Psoas muscle (tissue), 8 donors: Measurements from ENCODE around the gene CDC42BPB. TPM values are rescaled to one million over a fixed set of nuclear protein-coding genes. Genes with fewer than 3 reads are reported as not detected.
A peak's percentile ranks its signal among the peaks of the same experiment; 100 is the strongest.

Experiments used
- ATAC-seq, 4 donors: fragments of 200-7000 bp; cut with Tn5 transposase; one replicate each; pipeline ENCODE4 v1.9.1; 2020; ENCODE audit warnings: moderate library complexity in 3 of 4, mild to moderate bottlenecking in 2 of 4
- DNase-seq, 2 donors: peaks; one replicate each; pipeline ENCODE4 v3.0.0-alpha.2; 2020
- H3K27ac ChIP-seq: fragments of 200-600 bp; one replicate; pipeline ENCODE4 v1.8.0; 2022
- H3K27me3 ChIP-seq, 3 donors: fragments of 200-600 bp in 1 of 3; one replicate each; pipeline versions ENCODE4 v1.6.1 to v1.8.0; 2013 to 2022; ENCODE audit warnings: low read length in 2 of 3, mild to moderate bottlenecking in 2 of 3, moderate library complexity in 1 of 3; ENCODE audit not compliant: insufficient read depth in 3 of 3
- H3K36me3 ChIP-seq, 2 donors: fragments of 200-600 bp in 1 of 2; one replicate each; pipeline versions ENCODE4 v1.6.1 to v1.8.0; 2013 to 2022; ENCODE audit warnings: low read depth in 1 of 2, mild to moderate bottlenecking in 1 of 2, moderate library complexity in 1 of 2; ENCODE audit not compliant: insufficient read depth in 1 of 2
- H3K4me1 ChIP-seq: fragments of 200-600 bp; one replicate; pipeline ENCODE4 v1.8.0; 2022
- H3K4me3 ChIP-seq: fragments of 200-600 bp; one replicate; pipeline ENCODE4 v1.8.0; 2022; ENCODE audit warnings: mild to moderate bottlenecking
- H3K9me3 ChIP-seq: fragments of 200-600 bp; one replicate; pipeline ENCODE4 v1.8.0; 2022
- CTCF ChIP-seq: fragments of 200-600 bp; IDR thresholded peaks from one replicate; pipeline ENCODE4 v1.8.0; 2022; ENCODE audit warnings: antibody characterized with exemption
- WGBS, 3 donors: extraction: QIAGEN DNeasy Blood & Tissue Kit; methylation state at CpG; one replicate each; pipeline versions ENCODE4 v1.1.6 to v1.1.7; 2013; 5-methylcytosine and 5-hydroxymethylcytosine counted together
- intact Hi-C, 2 donors: fragments of 100-400 bp; cut with DNase I; formaldehyde crosslinking; loops; one replicate each; pipeline versions ENCODE4 v1.11.0 to v1.14.2; 2022
- polyA plus RNA-seq, 3 donors: library from polyadenylated mRNA; stranded (reverse); fragments of 200-250 nt; gene quantifications; one replicate each; pipeline ENCODE4 v1.2.3, GENCODE V29; 2013
- total RNA-seq, 4 donors: library from RNA; stranded (reverse); fragmentation: NEBNext Ultra II Directional in 2 of 4; extraction: Animal tissue kit (Norgen Biotek cat#: 25700) in 2 of 4; gene quantifications; one replicate each; pipeline versions ENCODE4 v1.2.1 to v1.2.4, GENCODE V29; 2021 to 2023
- donor health status: healthy with polysubstance abuse.
- donor health status: DM: no; HTN: no; CAD: no; lungs with moderate emphysema.
- donor health status: Bipolar disorder and iron deficiency.
- donor health status: healthy.
- donor health status: DM: yes; HTN: yes; CAD: no.
- donor health status: DM: no; HTN: no; CAD: no.
- donor health status: DM: no; HTN: no; CAD: no.
- donor health status: DM: yes; HTN: yes; CAD: no.

Gene CDC42BPB
- total and polyA plus RNA-seq, 7 donors: 20.2 to 57.4 (median 40.0) TPM

GRCh38 chr14:103073367-103073875 is 16.1 kb upstream of the CDC42BPB start:
- WGBS, 3 donors: 71 to 80% (median 75%) methylated on average over 14 of the region's 14 CpGs
- H3K36me3 ChIP-seq: no peaks in the 10 kb centered on the region
- no peaks in the 10 kb centered on the region for H3K9me3 ChIP-seq
- ATAC-seq (no peak), DNase-seq (no peak)
- no peaks in the 10 kb centered on the region for H3K4me1 ChIP-seq
- H3K4me3 ChIP-seq: no peak overlapping the region
- H3K27ac ChIP-seq: no peak overlapping the region
- H3K27me3 ChIP-seq: no peaks in the 10 kb centered on the region
- intact Hi-C loops: loop anchor here in 1 of 2 donors (10.0 kb wide), 1 partner anchor 379 kb away; no protein-coding TSS in a partner anchor
- no peak for TF ChIP-seq CTCF

- intact Hi-C loops: loop anchor here in 1 of 2 donors (10.0 kb wide), 1 partner anchor 378 kb away; no protein-coding TSS in a partner anchor
Observed at GRCh38 chr14:103072595-103073366, 15.4 kb upstream of the CDC42BPB start.

GRCh38 chr14:103071544-103072251 is 14.3 kb upstream of the CDC42BPB start:
- no peak for ATAC-seq
- TF ChIP-seq CTCF: no peak
- no peaks in the 10 kb centered on the region for H3K36me3 ChIP-seq
- DNase-seq: no peak
- no peaks in the 10 kb centered on the region for H3K9me3 ChIP-seq
- H3K4me3 ChIP-seq: no peak overlapping the region
- no peaks in the 10 kb centered on the region for H3K4me1 ChIP-seq
- no peaks in the 10 kb centered on the region for H3K27me3 ChIP-seq
- intact Hi-C loops: loop anchor here in 1 of 2 donors (10.0 kb wide), 1 partner anchor 377 kb away; no protein-coding TSS in a partner anchor
- no peak overlapping the region for H3K27ac ChIP-seq
- 73 to 79% (median 75%) methylated on average over 32 of the region's 32 CpGs for WGBS, 3 donors

More at GRCh38 chr14:103072595-103073366, 15.4 kb upstream of the CDC42BPB start:
- WGBS, 3 donors: 79 to 82% (median 82%) methylated on average over 21 of the region's 21 CpGs
- no peak for ATAC-seq
- H3K4me3 ChIP-seq: no peak overlapping the region
- TF ChIP-seq CTCF: no peak
- H3K9me3 ChIP-seq: no peaks in the 10 kb centered on the region
- DNase-seq: no peak
- no peak overlapping the region for H3K27ac ChIP-seq
- H3K36me3 ChIP-seq: no peaks in the 10 kb centered on the region
- no peaks in the 10 kb centered on the region for H3K4me1 ChIP-seq
- no peaks in the 10 kb centered on the region for H3K27me3 ChIP-seq

GRCh38 chr14:103070971-103071542 is 13.7 kb upstream of the CDC42BPB start:
- H3K4me3 ChIP-seq: no peak overlapping the region
- no peak overlapping the region for H3K27ac ChIP-seq
- H3K4me1 ChIP-seq: no peaks in the 10 kb centered on the region
- no peaks in the 10 kb centered on the region for H3K27me3 ChIP-seq
- H3K36me3 ChIP-seq: no peaks in the 10 kb centered on the region
- intact Hi-C loops: loop anchor here in 1 of 2 donors (10.0 kb wide), 1 partner anchor 376 kb away; no protein-coding TSS in a partner anchor
- no peak for ATAC-seq
- no peak for TF ChIP-seq CTCF
- no peaks in the 10 kb centered on the region for H3K9me3 ChIP-seq
- WGBS, 3 donors: 73 to 81% (median 80%) methylated on average over 21 of the region's 21 CpGs
- DNase-seq: peak in 1 of 2 donors; percentile 39
